PC-9 (cell line): ENCODE results near the gene BCL2A1.

Experiments
- EZH2 ChIP-seq: fragments of 200-600 bp; sonication (generic); IDR thresholded peaks from 2 replicates; pipeline ENCODE4 v1.8.0; 2017; ENCODE audit warnings: antibody characterized with exemption, low read depth
- TF ChIP-seq, protein P1 (sequence below): fragments of 200-600 bp; sonication (generic); conservative IDR thresholded peaks from 2 replicates; pipeline ENCODE4 v1.6.1; 2017; ENCODE audit warnings: mixed run types, antibody characterized with exemption, mild to moderate bottlenecking, moderate library complexity

DNA sequence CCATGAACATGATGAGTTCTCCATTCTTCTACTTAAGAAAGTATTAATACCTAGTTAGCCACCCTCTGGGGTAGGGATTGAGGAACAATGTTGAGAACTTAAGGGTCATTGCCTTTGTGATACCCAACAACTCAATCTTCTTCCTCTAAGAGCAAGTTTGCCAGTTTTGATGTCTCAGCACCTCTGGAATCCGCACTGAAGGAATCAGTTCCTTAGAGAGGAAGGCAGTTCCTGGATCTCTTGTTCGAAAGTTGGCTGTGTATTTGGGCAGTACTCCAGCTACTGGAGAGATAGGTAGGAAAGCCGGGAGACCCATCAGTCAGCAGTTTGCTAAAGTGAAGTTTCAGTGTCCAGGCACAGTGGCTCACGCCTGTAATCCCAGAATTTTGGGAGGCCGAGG lies 38.5 kb downstream of the BCL2A1 start:
- TF ChIP-seq, protein P1, sequence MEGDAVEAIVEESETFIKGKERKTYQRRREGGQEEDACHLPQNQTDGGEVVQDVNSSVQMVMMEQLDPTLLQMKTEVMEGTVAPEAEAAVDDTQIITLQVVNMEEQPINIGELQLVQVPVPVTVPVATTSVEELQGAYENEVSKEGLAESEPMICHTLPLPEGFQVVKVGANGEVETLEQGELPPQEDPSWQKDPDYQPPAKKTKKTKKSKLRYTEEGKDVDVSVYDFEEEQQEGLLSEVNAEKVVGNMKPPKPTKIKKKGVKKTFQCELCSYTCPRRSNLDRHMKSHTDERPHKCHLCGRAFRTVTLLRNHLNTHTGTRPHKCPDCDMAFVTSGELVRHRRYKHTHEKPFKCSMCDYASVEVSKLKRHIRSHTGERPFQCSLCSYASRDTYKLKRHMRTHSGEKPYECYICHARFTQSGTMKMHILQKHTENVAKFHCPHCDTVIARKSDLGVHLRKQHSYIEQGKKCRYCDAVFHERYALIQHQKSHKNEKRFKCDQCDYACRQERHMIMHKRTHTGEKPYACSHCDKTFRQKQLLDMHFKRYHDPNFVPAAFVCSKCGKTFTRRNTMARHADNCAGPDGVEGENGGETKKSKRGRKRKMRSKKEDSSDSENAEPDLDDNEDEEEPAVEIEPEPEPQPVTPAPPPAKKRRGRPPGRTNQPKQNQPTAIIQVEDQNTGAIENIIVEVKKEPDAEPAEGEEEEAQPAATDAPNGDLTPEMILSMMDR = no peak
- TF ChIP-seq EZH2 = no peak
